Fibroblast of peridontal ligament (primary cell): Measurements from ENCODE around the gene GRM5.

Experiments
- DNase-seq: peaks from one replicate; pipeline ENCODE4 v3.0.0-alpha.2; 2010; ENCODE audit errors: extremely low read depth

Gene GRM5

DNA sequence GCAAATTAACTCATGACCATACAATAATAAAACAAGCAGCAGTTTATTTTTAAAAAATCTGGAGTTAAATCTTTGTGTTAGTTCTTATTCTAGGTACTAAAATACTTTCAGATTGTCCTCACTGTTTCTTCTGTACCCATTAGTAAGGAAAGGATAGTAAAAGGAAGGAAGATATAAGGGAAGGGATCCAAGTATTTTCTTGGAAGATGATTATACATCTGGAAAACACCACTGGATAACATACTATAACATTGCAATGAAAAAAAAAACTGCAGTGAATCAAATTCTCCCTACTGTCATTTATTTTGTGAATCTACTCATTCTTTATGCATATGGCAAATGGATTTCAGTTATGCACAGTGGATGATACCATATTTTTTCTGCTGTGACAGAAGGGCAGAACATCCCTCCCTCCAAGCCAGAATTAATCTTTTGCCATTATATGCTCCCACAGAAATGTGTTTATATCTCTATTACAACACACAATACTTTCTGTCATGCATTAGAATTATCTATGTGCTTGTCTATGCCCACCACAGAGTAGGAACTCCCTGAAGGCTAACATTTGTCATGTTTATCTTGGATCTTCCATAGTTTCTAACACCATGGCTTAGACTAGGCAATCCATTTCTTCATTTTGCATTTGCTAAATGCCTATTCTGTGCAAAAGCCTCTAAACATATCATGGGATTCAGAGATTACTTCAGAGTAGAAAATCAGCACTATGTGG is 446.0 kb downstream of the GRM5 start:
- DNase-seq, result peak; percentile 19

DNA sequence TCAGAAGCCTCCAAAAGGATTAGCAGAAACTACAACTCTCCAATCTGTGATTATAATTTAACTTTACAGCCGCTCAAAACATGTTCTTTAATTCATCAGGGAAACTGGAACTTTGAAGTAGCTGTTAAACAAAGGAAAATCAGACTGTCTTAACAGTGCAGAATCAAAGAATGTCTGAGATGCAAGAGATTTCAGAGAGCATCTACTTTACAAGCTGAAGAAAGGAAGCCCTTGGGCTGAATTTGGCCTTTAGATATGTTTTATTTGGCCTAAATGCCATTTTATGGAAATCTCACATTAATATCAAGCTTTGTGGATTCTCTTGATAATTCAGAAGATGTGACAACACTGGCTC is 446.7 kb downstream of the GRM5 start:
- no peak for DNase-seq

DNA sequence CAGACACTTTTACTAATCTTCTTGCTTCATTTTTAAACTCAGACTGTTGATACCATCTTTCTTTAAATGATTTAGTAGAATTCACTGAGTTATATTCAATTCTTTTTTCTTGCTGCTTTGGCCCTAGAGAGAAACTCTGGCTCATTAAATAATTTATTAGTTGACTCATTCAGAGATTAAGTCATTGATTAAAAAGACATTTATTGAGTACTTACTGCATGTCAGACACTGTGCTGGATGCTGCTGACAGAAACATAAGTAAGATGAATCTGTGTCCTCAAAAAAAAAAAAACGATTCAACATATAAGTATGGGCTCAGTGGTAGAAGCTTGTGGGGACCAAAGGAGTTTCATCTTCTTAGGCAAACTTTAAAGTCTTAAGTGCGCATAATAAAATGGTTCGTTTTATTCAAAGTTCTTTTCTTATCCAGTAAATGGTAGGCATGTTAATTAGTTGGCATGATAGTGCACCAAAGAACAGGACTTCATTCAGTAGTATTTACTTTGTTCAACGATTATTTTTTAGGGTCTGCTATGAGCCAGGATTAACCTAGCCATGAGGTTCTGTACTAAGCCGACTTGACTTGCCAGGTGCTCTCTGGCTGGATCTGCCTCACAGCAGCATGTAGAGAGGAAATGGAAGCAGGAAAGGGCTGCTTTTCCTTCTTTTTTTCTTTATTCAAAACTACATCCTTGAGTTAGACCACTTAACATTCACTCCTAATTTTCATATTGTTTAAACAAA is 447.3 kb downstream of the GRM5 start:
- DNase-seq, result no peak

DNA sequence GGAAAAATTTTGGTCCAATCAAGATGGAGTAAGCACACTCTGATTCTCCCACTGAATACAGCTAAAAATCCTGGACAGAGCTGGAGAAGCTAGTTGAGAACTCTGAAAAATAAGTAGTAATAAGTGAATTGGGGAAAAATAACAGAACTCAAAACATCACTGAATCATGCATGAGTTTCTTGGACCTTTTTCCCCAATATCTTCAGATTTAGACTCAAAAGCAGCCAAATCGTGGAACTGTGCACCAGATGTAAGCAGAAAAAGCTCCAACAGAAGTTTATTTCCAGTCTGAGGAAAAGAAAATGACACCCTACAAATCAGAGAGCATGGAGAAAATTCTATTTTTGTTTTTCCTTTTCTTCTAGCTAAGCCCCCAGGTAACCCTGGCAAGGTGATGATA is 448.6 kb downstream of the GRM5 start:
- no peak for DNase-seq

DNA sequence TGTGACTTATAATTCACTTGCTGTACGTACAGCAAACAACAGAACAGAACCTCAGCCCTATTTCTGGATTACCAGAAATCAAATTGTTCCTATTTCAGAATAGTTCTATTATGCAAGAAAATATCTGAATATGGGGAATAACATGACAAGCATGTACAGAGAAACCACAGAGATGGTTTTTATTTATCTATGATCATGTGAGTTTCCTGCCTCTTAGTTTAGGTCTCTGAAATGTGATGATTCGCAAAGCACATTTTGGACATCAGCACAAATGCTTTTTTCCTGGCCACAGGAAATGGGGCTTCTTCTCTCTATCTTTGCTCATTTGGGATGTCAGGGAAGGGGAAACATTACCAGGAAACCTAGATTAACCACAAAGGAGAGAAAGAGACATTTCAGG is 461.5 kb downstream of the GRM5 start:
- peak; percentile 83 for DNase-seq

DNA sequence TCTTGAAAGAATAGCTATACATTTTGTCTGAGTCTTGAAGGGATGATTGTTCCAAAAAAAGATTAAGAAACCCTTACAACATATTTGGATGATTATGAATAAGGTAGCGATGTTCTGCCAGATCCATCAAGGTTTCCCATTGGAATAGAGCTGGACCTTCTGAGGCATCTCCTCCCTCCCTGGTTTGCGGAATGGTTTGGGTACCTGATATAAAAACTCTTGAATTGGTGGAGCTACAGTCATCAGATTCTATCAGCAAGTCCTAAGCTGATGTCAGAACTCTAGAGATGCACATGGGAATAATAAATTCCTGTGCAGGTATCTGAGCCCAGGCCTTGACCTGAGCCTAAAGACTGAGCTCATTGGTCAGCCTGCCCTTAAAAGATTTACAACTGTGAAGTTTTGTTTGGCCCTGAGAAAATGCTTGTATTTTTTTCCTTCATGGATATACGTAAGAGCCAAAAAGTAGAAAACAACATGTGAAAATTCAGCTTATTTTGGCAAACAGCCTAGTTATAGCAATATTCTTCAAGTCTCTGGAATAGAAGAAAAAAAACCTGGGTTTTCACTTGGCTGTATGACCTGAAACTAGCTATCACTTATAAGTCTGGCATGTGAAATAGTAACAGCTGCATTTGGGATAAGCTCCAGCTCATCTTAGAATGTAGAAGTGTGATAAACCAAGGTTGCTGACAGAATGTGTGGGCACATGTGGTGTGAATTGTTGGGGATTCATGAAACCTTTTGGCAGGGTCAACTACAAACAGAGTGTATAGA is 462.5 kb downstream of the GRM5 start:
- peak; percentile 65 for DNase-seq

DNA sequence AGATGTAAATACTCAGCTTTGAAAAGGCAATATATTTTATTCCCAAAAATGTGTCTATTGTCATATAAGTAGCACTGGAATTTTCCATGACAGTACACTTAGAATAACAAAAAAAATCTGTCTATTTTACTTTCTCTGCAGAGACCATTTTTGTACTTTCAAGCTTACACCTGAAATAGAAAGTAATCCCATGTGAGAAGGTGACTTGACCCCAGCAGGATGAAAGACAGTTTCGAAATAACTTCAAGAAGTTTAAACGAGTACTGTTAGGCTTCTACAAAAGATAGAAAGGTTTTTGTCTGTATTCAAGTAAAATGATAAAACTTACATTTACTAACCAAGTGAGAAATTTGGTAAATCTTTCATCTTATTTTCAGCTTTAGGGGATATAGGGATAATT is 468.4 kb downstream of the GRM5 start:
- no peak for DNase-seq

DNA sequence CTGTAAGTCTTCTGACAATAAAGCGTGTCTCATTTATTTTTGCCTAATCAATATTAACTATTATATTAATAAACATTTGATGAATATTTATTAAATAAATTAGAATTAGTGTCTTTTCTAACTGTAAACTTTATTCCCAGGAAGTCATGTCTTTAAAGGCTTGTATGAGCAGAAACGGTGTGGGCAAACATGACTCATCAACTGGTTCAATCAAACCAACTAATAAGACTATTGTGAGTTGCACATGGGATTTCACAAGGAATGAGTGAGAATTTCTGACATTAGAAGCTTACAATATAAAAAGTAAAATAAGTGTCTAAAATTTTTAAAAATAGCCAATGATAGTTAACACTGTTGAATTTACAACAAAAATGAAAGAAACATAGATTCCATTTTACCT is 469.0 kb downstream of the GRM5 start:
- no peak for DNase-seq

DNA sequence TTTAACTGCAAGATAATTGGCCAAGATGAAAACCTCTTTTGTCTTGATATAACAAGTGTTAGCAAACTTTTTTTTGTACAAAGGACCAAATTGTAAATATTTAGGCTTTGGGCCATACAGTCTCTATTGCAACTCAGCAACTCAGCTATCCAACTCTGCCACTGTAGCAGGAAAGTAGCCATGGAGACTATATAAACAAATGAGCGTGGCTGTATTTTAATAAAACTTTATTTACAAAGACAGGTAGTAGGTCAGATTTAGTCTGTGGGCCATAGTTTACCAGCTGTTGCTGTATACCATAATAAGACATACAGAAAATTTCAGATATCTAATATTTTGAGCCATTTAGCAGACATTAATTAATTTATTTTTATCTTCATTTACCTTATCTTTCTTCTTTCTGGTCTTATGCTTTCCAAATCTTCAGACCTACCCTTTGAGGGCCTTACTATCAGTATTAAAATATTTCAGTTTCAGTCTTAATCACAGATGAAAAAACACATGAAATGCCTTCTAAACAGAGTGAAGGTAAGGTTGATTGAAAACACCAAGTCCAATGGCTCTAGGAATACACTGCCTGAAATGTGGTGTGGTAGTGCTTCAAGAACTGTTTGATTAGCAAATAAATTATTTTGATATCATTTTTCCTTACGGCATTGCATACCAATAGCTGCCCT is 471.4 kb downstream of the GRM5 start:
- DNase-seq, result no peak

DNA sequence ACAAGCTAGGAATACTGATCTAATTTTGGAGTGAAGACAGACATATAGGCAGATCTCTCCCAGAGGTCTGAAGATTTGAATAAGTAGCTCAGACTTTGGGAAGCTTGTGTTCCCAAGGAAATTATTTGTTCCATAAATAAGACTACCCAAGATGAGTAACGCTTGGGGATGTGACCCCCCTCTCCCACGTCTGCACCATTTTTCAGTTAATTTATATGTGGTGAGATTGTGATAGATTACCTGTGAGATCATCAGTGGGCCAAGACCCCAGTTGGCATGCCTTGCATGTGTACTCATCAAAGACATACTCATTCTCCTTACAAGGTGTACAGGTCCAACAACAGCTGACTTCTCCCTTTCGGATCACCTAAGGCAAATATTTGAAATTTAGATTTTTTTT is 475.4 kb downstream of the GRM5 start:
- no peak for DNase-seq

DNA sequence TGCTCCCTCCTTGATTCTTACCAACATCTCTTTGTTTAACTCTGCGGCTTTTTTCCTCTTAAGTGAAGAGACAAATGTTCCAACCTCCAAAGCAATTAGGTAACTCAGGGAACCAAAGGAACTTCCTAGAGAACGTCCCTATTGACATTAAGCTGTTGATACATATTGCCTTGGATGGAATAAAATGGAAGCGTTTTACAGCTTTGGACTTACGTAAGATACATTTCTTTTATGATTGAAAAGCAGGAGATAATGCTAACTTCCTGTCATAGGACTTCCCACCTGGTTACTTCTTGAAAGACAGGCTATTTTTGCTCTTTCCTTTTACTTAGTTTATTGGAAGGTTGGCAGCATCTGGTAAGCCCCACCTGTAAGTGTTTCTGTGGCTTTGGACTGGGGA is 482.5 kb downstream of the GRM5 start:
- no peak for DNase-seq

DNA sequence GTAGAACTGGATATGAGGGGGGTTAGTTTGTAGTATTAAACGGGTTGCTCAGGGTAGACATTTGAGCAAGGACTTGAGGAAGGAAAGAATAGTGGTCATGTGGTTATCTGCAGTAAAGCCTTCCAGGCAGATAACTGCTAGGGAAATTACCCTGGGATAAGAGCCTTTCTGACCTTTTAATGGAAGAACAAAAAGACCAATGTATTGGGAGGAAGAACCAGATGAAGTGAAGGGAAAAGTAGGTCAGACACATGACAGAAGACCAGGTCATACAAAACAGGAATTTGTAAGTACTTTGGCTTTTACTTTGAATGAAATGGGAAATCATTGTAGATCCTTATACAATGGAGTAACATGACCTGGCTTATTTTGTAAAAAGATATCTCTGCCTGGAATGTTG is 486.3 kb downstream of the GRM5 start:
- DNase-seq, result no peak

DNA sequence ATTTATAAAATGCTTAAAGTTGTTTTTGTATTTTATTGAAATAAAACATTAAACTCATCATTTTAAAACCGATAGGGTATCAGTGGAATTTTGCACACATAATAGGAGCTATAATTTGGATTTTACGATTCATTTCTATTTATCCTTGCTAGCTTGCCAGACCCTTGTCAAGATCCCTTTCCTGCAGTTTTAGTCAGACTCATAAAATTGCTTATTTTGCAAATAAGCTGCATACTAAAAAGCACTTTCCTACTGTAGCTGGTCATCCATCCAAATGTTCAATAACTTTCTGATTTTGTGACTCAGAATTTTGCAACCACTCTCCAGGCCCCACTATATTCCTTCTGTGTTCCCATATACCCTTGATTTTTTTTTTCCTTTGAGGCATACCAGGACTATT is 489.0 kb downstream of the GRM5 start:
- no peak for DNase-seq

DNA sequence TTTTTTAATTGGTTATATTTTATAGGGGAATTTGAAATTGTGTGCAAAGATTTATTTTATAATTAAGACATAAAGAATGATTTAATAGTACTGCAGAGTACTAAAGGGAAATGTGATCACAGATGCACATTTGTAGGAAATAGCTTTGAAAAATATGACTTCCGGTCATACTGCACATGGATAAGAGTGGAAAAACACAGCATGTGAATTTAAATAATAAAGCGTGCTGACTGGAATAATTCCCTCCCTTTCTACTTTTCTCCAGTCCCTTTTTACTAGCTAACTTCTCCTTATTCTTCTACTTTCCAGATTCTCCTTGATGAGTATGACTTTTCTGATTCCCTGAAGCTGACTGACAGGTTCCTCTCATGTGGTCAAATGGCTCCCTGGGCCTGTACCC is 489.9 kb downstream of the GRM5 start:
- DNase-seq, result no peak

DNA sequence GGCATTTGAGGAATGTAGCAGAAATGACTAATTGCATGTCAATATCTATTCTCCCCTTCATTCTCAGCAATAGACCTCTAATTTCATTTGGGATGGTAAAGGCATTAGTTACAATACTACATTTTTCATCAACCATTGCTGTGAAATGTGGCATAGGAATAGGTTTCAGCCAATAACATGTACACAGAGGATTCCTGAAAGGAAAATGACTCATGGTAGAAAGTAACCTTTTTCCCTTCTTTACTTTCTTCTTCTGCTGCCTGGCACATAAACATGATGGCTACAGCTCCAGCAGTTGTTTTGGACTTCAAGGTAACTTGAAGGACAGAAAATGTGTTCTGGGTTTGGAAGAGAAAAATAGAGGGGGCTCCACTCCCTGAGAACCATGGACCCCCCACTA is 496.4 kb downstream of the GRM5 start:
- DNase-seq, result peak; percentile 20

DNA sequence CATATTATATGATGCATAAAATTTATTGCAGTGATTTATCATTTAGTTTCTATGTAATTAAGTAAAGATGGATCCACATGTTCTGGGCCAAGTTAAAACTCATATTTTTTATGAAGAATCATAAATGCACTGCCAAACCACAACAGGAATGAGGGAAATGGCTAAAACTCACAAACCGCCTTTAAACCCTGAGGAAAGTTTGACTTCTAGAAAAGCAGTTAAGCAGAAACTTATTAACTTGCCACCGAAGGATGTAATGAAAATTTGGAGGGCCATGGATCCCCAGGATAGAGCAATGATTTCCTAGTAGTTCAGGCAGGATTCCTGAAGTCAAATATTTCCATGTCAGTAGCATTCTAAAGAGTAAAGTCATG is 510.0 kb downstream of the GRM5 start:
- peak; percentile 95 for DNase-seq

DNA sequence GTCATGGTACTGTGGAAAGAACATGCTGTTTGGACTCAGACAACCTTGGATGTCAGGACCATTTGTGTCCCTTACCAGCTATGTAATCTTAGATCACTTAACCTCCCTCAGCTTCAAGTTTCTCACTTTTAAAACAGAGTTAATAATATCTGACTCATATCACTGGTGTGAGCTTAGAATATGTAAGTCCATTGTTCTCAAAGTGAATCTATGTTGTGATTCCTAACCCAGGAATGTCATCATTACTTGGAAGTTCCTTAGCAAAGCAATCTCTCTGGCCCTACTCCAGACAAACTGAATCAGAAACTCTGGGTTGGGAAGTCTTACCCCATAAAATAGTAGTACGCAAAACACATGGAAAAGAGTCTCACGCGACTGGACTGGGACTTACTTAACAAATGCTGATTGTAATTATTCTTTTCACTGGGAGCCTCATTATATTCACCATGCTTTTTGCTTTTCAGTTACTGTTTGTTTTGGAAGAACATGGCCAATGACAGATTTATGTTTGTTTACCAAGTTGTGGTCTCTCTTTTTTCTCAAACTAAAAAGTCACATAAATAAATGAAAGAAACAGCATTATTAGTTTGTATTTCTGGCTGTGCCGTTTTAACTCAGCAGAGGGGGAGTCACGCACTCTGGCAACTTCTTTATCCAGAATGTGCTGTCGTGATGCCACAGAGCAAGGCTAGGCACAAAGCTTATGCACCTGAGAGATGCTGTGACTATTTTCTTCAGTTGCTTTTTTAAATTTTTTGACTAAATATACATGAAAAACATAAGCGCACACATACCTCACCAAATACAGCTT is 510.6 kb downstream of the GRM5 start:
- DNase-seq, result peak; percentile 100

DNA sequence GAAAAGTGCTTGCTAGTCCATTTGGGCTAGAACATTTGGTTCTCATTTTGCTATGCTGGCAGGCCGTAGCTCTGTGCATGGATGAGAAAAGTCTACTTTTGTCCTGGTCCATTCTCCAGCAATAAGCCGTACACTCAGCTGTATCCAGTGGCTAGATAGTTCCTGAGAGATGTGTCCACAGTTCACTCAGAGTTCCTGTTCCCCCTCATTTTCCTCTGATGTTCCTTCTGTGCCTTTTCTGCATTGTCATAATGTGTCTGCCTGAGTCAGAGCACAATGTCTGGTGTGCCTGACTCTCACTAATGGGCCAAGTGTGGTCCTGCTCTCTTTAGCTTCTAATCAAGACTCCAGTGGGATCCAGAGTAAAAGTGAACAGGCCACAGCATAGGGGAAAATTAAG is 512.6 kb downstream of the GRM5 start:
- peak; percentile 22 for DNase-seq

DNA sequence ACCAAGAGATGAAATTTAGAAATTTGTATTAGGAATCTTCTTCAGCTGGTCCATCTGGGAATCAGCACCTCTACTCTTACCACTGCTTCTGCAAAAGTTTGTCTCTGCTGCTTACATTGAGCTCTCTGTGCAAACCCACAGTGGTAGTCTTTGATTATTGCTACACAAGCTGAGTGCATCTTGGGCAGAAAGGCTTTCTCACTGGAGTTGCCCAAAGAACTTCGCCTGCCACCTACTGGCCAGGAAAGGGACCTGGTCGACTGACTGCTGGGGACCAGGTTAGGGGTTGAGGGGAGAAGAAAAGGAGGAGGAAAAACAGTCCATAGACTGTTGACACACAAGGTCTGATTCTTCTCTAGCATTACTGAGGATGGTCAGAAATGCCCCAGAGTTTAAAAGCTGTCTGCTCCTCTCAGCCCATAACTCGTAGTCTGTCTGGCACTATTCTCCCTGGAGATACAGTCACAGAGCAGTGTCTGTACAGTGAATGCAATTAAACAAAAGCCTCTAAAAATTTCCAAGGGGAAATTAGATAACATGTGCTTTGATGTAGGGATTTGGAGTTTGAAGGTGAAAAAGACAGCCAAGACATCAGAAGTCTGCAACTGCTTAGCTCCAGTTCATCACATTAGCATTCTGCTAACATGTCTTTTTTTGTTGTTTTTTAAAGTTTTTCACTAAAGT is 513.3 kb downstream of the GRM5 start:
- DNase-seq, result peak; percentile 41

DNA sequence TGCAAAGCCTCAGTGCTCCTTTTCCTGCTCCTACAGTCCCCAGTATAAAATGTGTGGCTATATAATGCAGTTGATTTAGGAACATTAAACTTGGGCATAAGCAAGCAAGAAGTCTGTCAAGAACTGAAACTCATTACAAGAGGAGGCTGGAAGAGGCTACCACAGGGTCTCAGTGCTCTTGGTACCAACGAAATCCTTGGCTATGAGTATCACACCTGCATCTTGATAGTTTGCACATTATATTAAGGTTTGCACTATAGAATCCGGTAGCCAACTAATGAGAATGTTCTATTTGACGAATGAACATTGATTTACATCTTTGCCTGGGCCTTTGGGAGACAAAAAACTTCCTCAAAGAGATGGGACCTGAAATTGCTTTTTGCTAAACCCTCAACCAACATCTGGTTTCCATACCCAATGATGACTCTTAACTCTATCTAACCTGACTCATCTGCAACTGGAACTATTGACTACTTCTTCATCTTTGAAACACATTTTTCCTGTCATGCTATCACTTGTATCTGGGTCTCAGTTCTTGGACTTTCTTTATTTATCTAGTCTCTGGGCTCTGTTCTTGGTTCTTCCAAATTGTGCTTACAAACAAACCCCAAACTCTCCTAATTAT is 521.0 kb downstream of the GRM5 start:
- peak; percentile 72 for DNase-seq
